ENCODE measurements around the gene BRD2. TPM values are rescaled to one million over a fixed set of nuclear protein-coding genes. Genes with fewer than 3 reads are reported as not detected.
"Not testable (repeated sequence)": the region's sequence is repeated elsewhere in the genome, so short reads cannot be mapped to it uniquely, and the experiment has no call there.

Gene BRD2
- total RNA-seq, 1 experiment from 2014 or later, result 118 TPM

- DNase-seq (ENCODE audit: low read depth in 1 of 2, low spot score in 2 of 2); H3K4me3 ChIP-seq; H3K4me1 ChIP-seq (replicated peaks); H3K9me3 ChIP-seq (replicated peaks); H3K36me3 ChIP-seq; H3K27ac ChIP-seq: not testable (repeated sequence)
- H3K27me3 ChIP-seq (replicated peaks), result peaks cover 37% of the 10 kb centered on the region
Measured at GRCh38 chr6:32942555-32943123, 25.8 kb upstream of the BRD2 start.

- Histone ChIP-seq H3K4me3 (no peak overlapping the region), H3K27ac (no peak overlapping the region), H3K36me3 (no peaks in the 10 kb centered on the region), H3K27me3 (replicated peaks) (peaks cover 36% of the 10 kb centered on the region), H3K9me3 (replicated peaks) (no peaks in the 10 kb centered on the region), H3K4me1 (replicated peaks) (no peaks in the 10 kb centered on the region)
- DNase-seq (ENCODE audit: low read depth in 1 of 2, low spot score in 2 of 2), result no peak
Measured at GRCh38 chr6:32943864-32944649, 24.3 kb upstream of the BRD2 start.

GRCh38 chr6:32945108-32945760, 23.2 kb upstream of the BRD2 start:
- Histone ChIP-seq H3K4me1 (replicated peaks) (no peaks in the 10 kb centered on the region), H3K27me3 (replicated peaks) (peaks cover 30% of the 10 kb centered on the region), H3K36me3 (no peaks in the 10 kb centered on the region), H3K9me3 (replicated peaks) (no peaks in the 10 kb centered on the region), H3K27ac (no peak overlapping the region), H3K4me3 (no peak overlapping the region)
- DNase-seq (ENCODE audit: low read depth in 1 of 2, low spot score in 2 of 2), result no peak

- DNase-seq (ENCODE audit: low read depth in 1 of 2, low spot score in 2 of 2), result no peak
- Histone ChIP-seq H3K27ac (no peak overlapping the region), H3K4me1 (replicated peaks) (no peaks in the 10 kb centered on the region), H3K27me3 (replicated peaks) (peaks cover 24% of the 10 kb centered on the region), H3K36me3 (no peaks in the 10 kb centered on the region), H3K9me3 (replicated peaks) (no peaks in the 10 kb centered on the region), H3K4me3 (no peak overlapping the region)
Measured at GRCh38 chr6:32945953-32946352, 22.4 kb upstream of the BRD2 start.

GRCh38 chr6:32946893-32947292, 21.5 kb upstream of the BRD2 start:
- Histone ChIP-seq H3K4me1 (replicated peaks) (no peaks in the 10 kb centered on the region), H3K9me3 (replicated peaks) (no peaks in the 10 kb centered on the region), H3K36me3 (no peaks in the 10 kb centered on the region), H3K4me3 (no peak overlapping the region), H3K27me3 (replicated peaks) (peaks cover 24% of the 10 kb centered on the region), H3K27ac (no peak overlapping the region)
- no peak for DNase-seq (ENCODE audit: low read depth in 1 of 2, low spot score in 2 of 2)

GRCh38 chr6:32947552-32948465, 20.6 kb upstream of the BRD2 start:
- Histone ChIP-seq H3K27ac (no peak overlapping the region), H3K9me3 (replicated peaks) (no peaks in the 10 kb centered on the region), H3K36me3 (no peaks in the 10 kb centered on the region), H3K4me1 (replicated peaks) (no peaks in the 10 kb centered on the region), H3K4me3 (no peak overlapping the region), H3K27me3 (replicated peaks) (0 out of 2 replicates have a peak, but pooled peaks cover 18% of the 10 kb centered on the region)
- DNase-seq (ENCODE audit: low read depth in 1 of 2, low spot score in 2 of 2), result no peak

- no peaks in the 10 kb centered on the region for H3K36me3 ChIP-seq
- no peak for DNase-seq (ENCODE audit: low read depth in 1 of 2, low spot score in 2 of 2)
- no peaks in the 10 kb centered on the region for H3K4me1 ChIP-seq (replicated peaks)
- no peak overlapping the region for H3K4me3 ChIP-seq
- no peaks in the 10 kb centered on the region for H3K9me3 ChIP-seq (replicated peaks)
- no peak overlapping the region for H3K27ac ChIP-seq
- 0 out of 2 replicates have a peak, but pooled peaks cover 18% of the 10 kb centered on the region for H3K27me3 ChIP-seq (replicated peaks)
Measured at GRCh38 chr6:32949113-32949512, 19.3 kb upstream of the BRD2 start.

GRCh38 chr6:32950010-32950409, 18.4 kb upstream of the BRD2 start:
- no peaks in the 10 kb centered on the region for H3K4me1 ChIP-seq (replicated peaks)
- H3K27me3 ChIP-seq (replicated peaks), result 0 out of 2 replicates have a peak, but pooled peaks cover 18% of the 10 kb centered on the region
- no peak overlapping the region for H3K27ac ChIP-seq
- no peaks in the 10 kb centered on the region for H3K36me3 ChIP-seq
- DNase-seq (ENCODE audit: low read depth in 1 of 2, low spot score in 2 of 2), result no peak
- no peaks in the 10 kb centered on the region for H3K9me3 ChIP-seq (replicated peaks)
- H3K4me3 ChIP-seq, result no peak overlapping the region

GRCh38 chr6:32950449-32950848, 17.9 kb upstream of the BRD2 start:
- Histone ChIP-seq H3K36me3 (no peaks in the 10 kb centered on the region), H3K27ac (no peak overlapping the region)
- DNase-seq (ENCODE audit: low read depth in 1 of 2, low spot score in 2 of 2), result no peak

GRCh38 chr6:32952817-32953739, 15.3 kb upstream of the BRD2 start, which contains the start of gene HLA-DMA:
TSS of gene HLA-DMA (minus strand) at chr6:32953097. CDS start at chr6:32953036, 61 bp downstream.
- H3K4me3 ChIP-seq, result no peak within 1 kb of the TSS
- no peaks in the 10 kb centered on the region for H3K4me1 ChIP-seq (replicated peaks)
- H3K27ac ChIP-seq, result no peak within 1 kb of the TSS
- peak; percentile 71 to 72 for DNase-seq (ENCODE audit: low read depth in 1 of 2, low spot score in 2 of 2)
- H3K27me3 ChIP-seq (replicated peaks), result 0 out of 2 replicates have a peak, but pooled peaks cover 1% of the 10 kb centered on the region
- H3K36me3 ChIP-seq, result no peaks in the 10 kb centered on the region
- no peaks in the 10 kb centered on the region for H3K9me3 ChIP-seq (replicated peaks)

More at GRCh38 chr6:32950449-32950848, 17.9 kb upstream of the BRD2 start:
- Histone ChIP-seq H3K9me3 (replicated peaks) (no peaks in the 10 kb centered on the region), H3K4me3 (no peak overlapping the region), H3K27me3 (replicated peaks) (0 out of 2 replicates have a peak, but pooled peaks cover 18% of the 10 kb centered on the region), H3K4me1 (replicated peaks) (no peaks in the 10 kb centered on the region)

- Histone ChIP-seq H3K9me3 (replicated peaks) (no peaks in the 10 kb centered on the region), H3K4me3 (no peak overlapping the region), H3K27me3 (replicated peaks) (no peaks in the 10 kb centered on the region), H3K27ac (no peak overlapping the region), H3K4me1 (replicated peaks) (no peaks in the 10 kb centered on the region), H3K36me3 (no peaks in the 10 kb centered on the region)
- no peak for DNase-seq (ENCODE audit: low read depth in 1 of 2, low spot score in 2 of 2)
Measured at GRCh38 chr6:32953775-32954174, 14.6 kb upstream of the BRD2 start.

GRCh38 chr6:32954267-32954666, 14.1 kb upstream of the BRD2 start:
- DNase-seq (ENCODE audit: low read depth in 1 of 2, low spot score in 2 of 2), result no peak
- Histone ChIP-seq H3K27ac (no peak overlapping the region), H3K9me3 (replicated peaks) (no peaks in the 10 kb centered on the region)

More at GRCh38 chr6:32954267-32954666, 14.1 kb upstream of the BRD2 start:
- no peaks in the 10 kb centered on the region for H3K4me1 ChIP-seq (replicated peaks)
- H3K36me3 ChIP-seq, result no peaks in the 10 kb centered on the region
- no peaks in the 10 kb centered on the region for H3K27me3 ChIP-seq (replicated peaks)
- no peak overlapping the region for H3K4me3 ChIP-seq
